ENCODE results near the gene ACTN1.

DNA sequence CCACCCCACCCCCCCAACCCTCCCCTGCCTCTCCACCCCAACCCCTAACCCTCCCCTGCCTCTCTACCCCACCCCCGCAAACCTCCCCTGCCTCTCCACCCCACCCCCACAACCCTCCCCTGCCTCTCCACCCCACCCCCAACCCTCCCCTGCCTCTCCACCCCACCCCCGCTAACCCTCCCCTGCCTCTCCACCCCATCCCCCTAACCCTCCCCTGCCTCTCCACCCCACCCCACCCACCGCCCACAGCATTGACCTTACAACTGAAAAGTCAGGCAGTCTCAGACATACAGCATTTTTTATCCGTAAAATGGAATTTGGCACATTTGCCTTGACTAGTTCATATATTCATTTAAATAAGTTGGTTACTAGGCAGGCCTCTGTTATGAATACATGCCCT is 38.6 kb upstream of the ACTN1 start:
- TF ChIP-seq, protein P1, sequence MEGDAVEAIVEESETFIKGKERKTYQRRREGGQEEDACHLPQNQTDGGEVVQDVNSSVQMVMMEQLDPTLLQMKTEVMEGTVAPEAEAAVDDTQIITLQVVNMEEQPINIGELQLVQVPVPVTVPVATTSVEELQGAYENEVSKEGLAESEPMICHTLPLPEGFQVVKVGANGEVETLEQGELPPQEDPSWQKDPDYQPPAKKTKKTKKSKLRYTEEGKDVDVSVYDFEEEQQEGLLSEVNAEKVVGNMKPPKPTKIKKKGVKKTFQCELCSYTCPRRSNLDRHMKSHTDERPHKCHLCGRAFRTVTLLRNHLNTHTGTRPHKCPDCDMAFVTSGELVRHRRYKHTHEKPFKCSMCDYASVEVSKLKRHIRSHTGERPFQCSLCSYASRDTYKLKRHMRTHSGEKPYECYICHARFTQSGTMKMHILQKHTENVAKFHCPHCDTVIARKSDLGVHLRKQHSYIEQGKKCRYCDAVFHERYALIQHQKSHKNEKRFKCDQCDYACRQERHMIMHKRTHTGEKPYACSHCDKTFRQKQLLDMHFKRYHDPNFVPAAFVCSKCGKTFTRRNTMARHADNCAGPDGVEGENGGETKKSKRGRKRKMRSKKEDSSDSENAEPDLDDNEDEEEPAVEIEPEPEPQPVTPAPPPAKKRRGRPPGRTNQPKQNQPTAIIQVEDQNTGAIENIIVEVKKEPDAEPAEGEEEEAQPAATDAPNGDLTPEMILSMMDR (IDR thresholded peaks at IDR 0.05): no peak
- TF ChIP-seq POLR2A (IDR thresholded peaks at IDR 0.05) (no peak), POLR2AphosphoS5 (IDR thresholded peaks at IDR 0.05; ENCODE audit: insufficient read depth in 1 of 2, low read depth in 1 of 2) (no peak)
